H1 (cell line): Measurements from ENCODE around the gene BCL2A1. TPM values are rescaled to one million over a fixed set of nuclear protein-coding genes. Genes with fewer than 3 reads are reported as not detected.

Source experiments
- CTCF ChIA-PET: fragments of 300-600 bp; sonication (Branson Sonifier 250); formaldehyde crosslinking; loops from one replicate; lab custom pipeline; 2021; ENCODE audit not compliant: partially characterized antibody; lab: Charles Lee
- POLR2A ChIA-PET: fragments of 300-600 bp; sonication (Branson Sonifier 250); formaldehyde crosslinking; loops from one replicate; lab custom pipeline; 2021; ENCODE audit warnings: inconsistent platforms; ENCODE audit not compliant: partially characterized antibody; lab: Charles Lee
- DNase-seq, 2 experiments: peaks; one replicate each; pipeline versions ENCODE4 v3.0.0 to v3.0.0-alpha.2; 2010 to 2022; ENCODE audit warnings: low spot score in 2 of 2, low read depth in 1 of 2, mixed read lengths in 1 of 2
- FAIRE-seq: peaks from 2 replicates; lab custom pipeline; 2011; peaks lifted over from hg19 to GRCh38; lab: Jason Lieb, UNC
- H2AFZ ChIP-seq: 2 replicates; pipeline ENCODE4 v1.8.1; 2012; ENCODE audit warnings: low read length, inconsistent platforms
- H2AK5ac ChIP-seq: 2 replicates; pipeline ENCODE4 v1.6.1; 2013; ENCODE audit warnings: low read depth, low read length
- H2BK120ac ChIP-seq: replicated peaks from 2 replicates; pipeline ENCODE3; 2013; ENCODE audit warnings: low read depth, low read length, inconsistent platforms
- H2BK12ac ChIP-seq: 2 replicates; pipeline ENCODE4 v1.6.1; 2013; ENCODE audit warnings: low read depth, low read length
- H2BK15ac ChIP-seq: 2 replicates; pipeline ENCODE4 v1.6.1; 2013; ENCODE audit warnings: low read length
- H2BK20ac ChIP-seq: 2 replicates; pipeline ENCODE4 v1.6.1; 2013; ENCODE audit warnings: low read length
- H2BK5ac ChIP-seq: 2 replicates; pipeline ENCODE4 v1.6.1; 2013; ENCODE audit warnings: low read depth, low read length
- H3K14ac ChIP-seq: 2 replicates; pipeline ENCODE4 v1.6.1; 2013; ENCODE audit warnings: inconsistent platforms; ENCODE audit not compliant: insufficient read length
- H3K18ac ChIP-seq: 2 replicates; pipeline ENCODE4 v1.6.1; 2013; ENCODE audit warnings: low read length; ENCODE audit errors: extremely low read depth
- H3K23ac ChIP-seq: 2 replicates; pipeline ENCODE4 v1.6.1; 2013; ENCODE audit warnings: inconsistent platforms; ENCODE audit not compliant: insufficient read length
- H3K23me2 ChIP-seq: 2 replicates; pipeline ENCODE4 v1.6.1; 2013; ENCODE audit warnings: low read depth, low read length
- H3K27ac ChIP-seq: 2 replicates; pipeline ENCODE4 v1.6.1; 2011; ENCODE audit warnings: low read depth, low read length, inconsistent platforms
- H3K27me3 ChIP-seq, 4 experiments: replicated peaks in 1 of 4; 1 replicate in 1 of 4; 2 replicates in 3 of 4; pipeline versions ENCODE4 v1.6.1 to v1.8.1; 2011 to 2013; ENCODE audit warnings: low read length in 3 of 4, mild to moderate bottlenecking in 3 of 4, inconsistent platforms in 2 of 4, mixed read lengths in 2 of 4, moderate library complexity in 1 of 4; ENCODE audit not compliant: control insufficient read depth in 3 of 4, insufficient read depth in 3 of 4; ENCODE audit errors: extremely low read depth in 1 of 4
- H3K36me3 ChIP-seq, 4 experiments: 2 replicates each; pipeline versions ENCODE4 v1.6.1 to v1.8.1; 2011 to 2013; ENCODE audit warnings: mild to moderate bottlenecking in 4 of 4, low read length in 3 of 4, moderate library complexity in 2 of 4, control low read depth in 1 of 4, inconsistent platforms in 1 of 4; ENCODE audit not compliant: insufficient read depth in 4 of 4, control insufficient read depth in 2 of 4
- H3K4ac ChIP-seq: replicated peaks from 2 replicates; pipeline ENCODE3; 2013; ENCODE audit warnings: low read length, low read depth, mixed read lengths, inconsistent platforms; ENCODE audit not compliant: insufficient read length
- H3K4me1 ChIP-seq, 4 experiments: replicated peaks in 1 of 4; 1 replicate in 1 of 4; 2 replicates in 3 of 4; pipeline versions ENCODE4 v1.6.1 to v1.8.1; 2011 to 2013; ENCODE audit warnings: low read length in 3 of 4, inconsistent platforms in 2 of 4, mixed read lengths in 1 of 4; ENCODE audit not compliant: insufficient read depth in 4 of 4, control insufficient read depth in 3 of 4
- H3K4me2 ChIP-seq, 2 experiments: 2 replicates each; pipeline versions ENCODE4 v1.6.1 to v1.8.1; 2011 to 2013; ENCODE audit warnings: low read depth in 2 of 2, low read length in 2 of 2, control low read depth in 1 of 2, inconsistent platforms in 1 of 2, mild to moderate bottlenecking in 1 of 2; ENCODE audit not compliant: insufficient read depth in 1 of 2
- H3K4me3 ChIP-seq, 4 experiments: fragments of 200-600, 300-600 bp in 1 of 4; sonication (generic), shearing (Covaris generic), sonication (Bioruptor Twin) in 1 of 4; 2 replicates each; pipeline versions ENCODE4 v1.5.1 to v1.8.1; 2011 to 2016; ENCODE audit warnings: low read length in 4 of 4, low read depth in 3 of 4, control low read depth in 2 of 4, inconsistent platforms in 2 of 4, mild to moderate bottlenecking in 2 of 4, mixed read lengths in 1 of 4, moderate library complexity in 1 of 4; ENCODE audit not compliant: insufficient read depth in 2 of 4; ENCODE audit errors: extremely low read depth in 1 of 4
- H3K56ac ChIP-seq: replicated peaks from 2 replicates; pipeline ENCODE3; 2013; ENCODE audit warnings: low read depth, mild to moderate bottlenecking, mixed read lengths, low read length, inconsistent platforms; ENCODE audit not compliant: insufficient read length
- H3K79me1 ChIP-seq: 2 replicates; pipeline ENCODE4 v1.6.1; 2013; ENCODE audit warnings: low read depth, low read length, control low read depth
- H3K79me2 ChIP-seq, 2 experiments: 2 replicates each; pipeline versions ENCODE4 v1.6.1 to v1.8.1; 2012 to 2013; ENCODE audit warnings: low read length in 2 of 2, mild to moderate bottlenecking in 2 of 2, inconsistent platforms in 1 of 2; ENCODE audit not compliant: insufficient read depth in 2 of 2, control insufficient read depth in 1 of 2
- H3K9ac ChIP-seq, 4 experiments: replicated peaks in 1 of 4; 1 replicate in 1 of 4; 2 replicates in 3 of 4; pipeline versions ENCODE4 v1.6.1 to v1.8.1; 2011 to 2013; ENCODE audit warnings: low read depth in 3 of 4, low read length in 3 of 4, control low read depth in 2 of 4, mild to moderate bottlenecking in 2 of 4, moderate library complexity in 2 of 4, inconsistent platforms in 1 of 4; ENCODE audit errors: extremely low read depth in 1 of 4
- H3K9me3 ChIP-seq, 2 experiments: 2 replicates each; pipeline versions ENCODE4 v1.6.1 to v1.8.1; 2012 to 2013; ENCODE audit warnings: mild to moderate bottlenecking in 2 of 2, moderate library complexity in 2 of 2, control low read depth in 1 of 2, inconsistent platforms in 1 of 2, low read depth in 1 of 2, low read length in 1 of 2, mixed read lengths in 1 of 2; ENCODE audit not compliant: insufficient read depth in 2 of 2
- H4K20me1 ChIP-seq, 2 experiments: replicated peaks in 1 of 2; 2 replicates each; pipeline versions ENCODE3 to v1.8.1; 2011 to 2013; ENCODE audit warnings: inconsistent platforms in 2 of 2, low read length in 2 of 2, mild to moderate bottlenecking in 1 of 2; ENCODE audit not compliant: insufficient read depth in 2 of 2, control insufficient read depth in 1 of 2
- H4K5ac ChIP-seq: 2 replicates; pipeline ENCODE4 v1.6.1; 2013; ENCODE audit warnings: low read length, low read depth, mixed read lengths, inconsistent platforms; ENCODE audit not compliant: insufficient read length
- H4K8ac ChIP-seq: 2 replicates; pipeline ENCODE4 v1.8.0; 2013; ENCODE audit warnings: mild to moderate bottlenecking, moderate library complexity, low read length, inconsistent platforms; ENCODE audit not compliant: insufficient read depth; ENCODE audit errors: extremely low read depth
- H4K91ac ChIP-seq: replicated peaks from 2 replicates; pipeline ENCODE3; 2013; ENCODE audit warnings: low read length, mixed read lengths, inconsistent platforms; ENCODE audit not compliant: insufficient read length
- BCL11A ChIP-seq, 2 experiments: IDR thresholded peaks; one replicate each; pipeline ENCODE4 v1.6.1; 2011; ENCODE audit warnings: low read depth in 2 of 2, low read length in 2 of 2, mild to moderate bottlenecking in 2 of 2
- CBX8 ChIP-seq: fragments of 300-800, 300-1000 bp; sonication (generic); IDR thresholded peaks from 2 replicates; pipeline ENCODE4 v1.7.1; 2016; ENCODE audit warnings: low read depth, low read length, borderline replicate concordance
- HDAC2 ChIP-seq, 2 experiments: fragments of 300-600 bp in 1 of 2; sonication (generic) in 1 of 2; IDR thresholded peaks; 2 replicates each; pipeline ENCODE4 v1.6.1; 2011 to 2012; ENCODE audit warnings: low read depth in 2 of 2, low read length in 2 of 2, mild to moderate bottlenecking in 2 of 2, moderate library complexity in 2 of 2, borderline replicate concordance in 1 of 2, inconsistent platforms in 1 of 2
- SIRT6 ChIP-seq: IDR thresholded peaks from one replicate; pipeline ENCODE4 v1.7.1; 2012; ENCODE audit warnings: low read length, inconsistent platforms
- SIX5 ChIP-seq: IDR thresholded peaks from 2 replicates; pipeline ENCODE4 v1.6.1; 2011; ENCODE audit warnings: mild to moderate bottlenecking, low read depth, low read length
- polyA plus RNA-seq, 7 experiments: library from polyadenylated mRNA; depleted of rRNA in 3 of 7; stranded (reverse) in 5 of 7; unstranded in 2 of 7; fragments of >200 nt in 5 of 7; fragments of 200-250 nt in 2 of 7; gene quantifications; 1 replicate in 5 of 7; 2 replicates in 1 of 7; 4 replicates in 1 of 7; pipeline versions ENCODE4 v1.2.1 to v1.2.3, GENCODE V29; 2011 to 2013; ENCODE audit warnings: missing spikeins in 2 of 7, mixed read lengths in 2 of 7
- total RNA-seq: library from RNA; stranded (reverse); fragmentation: NEBNext Ultra II Directional; extraction: Animal tissue kit (Norgen Biotek cat#: 25700); gene quantifications from 2 replicates; pipeline ENCODE4 v1.2.1, GENCODE V29; 2021
- TF ChIP-seq, protein P1 (sequence below): IDR thresholded peaks from 2 replicates; pipeline ENCODE4 v1.6.1; 2012; ENCODE audit warnings: inconsistent platforms

Gene BCL2A1
- total and polyA plus RNA-seq, 2 of the 8 experiments (the other 6 are each of a cell fraction or from before 2014, with no cell fraction given): not detected

DNA sequence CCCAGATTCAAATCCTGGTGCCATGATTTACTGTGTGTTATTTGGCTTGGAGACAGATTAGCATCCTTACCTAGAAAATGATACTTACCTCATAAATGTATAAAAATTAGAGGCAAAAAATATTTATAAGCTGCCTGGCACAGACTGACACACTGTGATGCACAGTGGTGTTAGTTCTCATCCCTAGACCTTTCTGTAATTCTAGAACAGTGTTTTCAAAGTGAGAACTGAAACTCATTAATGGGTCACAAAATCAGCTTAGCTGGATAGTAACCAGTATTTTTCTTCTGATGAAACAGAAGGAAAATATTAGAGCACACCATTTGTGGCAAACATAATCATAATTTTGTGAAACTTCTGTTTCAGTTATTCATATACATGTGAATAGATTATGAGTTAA, 56.3 kb downstream of the BCL2A1 start:
- POLR2A ChIA-PET: interaction anchor here (1.4 kb wide), 1 partner anchor 9 kb away, joined by 3 read pairs; no protein-coding TSS in a partner anchor
- H3K36me3 ChIP-seq: peaks cover 0 to 28% (median 0%) of the 10 kb centered on the region in 4 experiments; a peak in 2 of 8 replicates
- H3K4me2 ChIP-seq: no peak overlapping the region

More for the DNA sequence above, 56.3 kb downstream of the BCL2A1 start:
- peaks cover 3% of the 10 kb centered on the region; the same call in 1 of the 2 replicates for H3K23me2 ChIP-seq
- no peak for TF ChIP-seq BCL11A (IDR thresholded peaks at IDR 0.05; ENCODE audit: low read depth in 2 of 2, low read length in 2 of 2)
- TF ChIP-seq SIX5: no peak
- no peak for TF ChIP-seq SIRT6
- no peak for TF ChIP-seq HDAC2 (IDR thresholded peaks at IDR 0.05; ENCODE audit: borderline replicate concordance in 1 of 2, low read depth in 2 of 2, low read length in 2 of 2)
- no peak for TF ChIP-seq CBX8
- TF ChIP-seq, protein P1, sequence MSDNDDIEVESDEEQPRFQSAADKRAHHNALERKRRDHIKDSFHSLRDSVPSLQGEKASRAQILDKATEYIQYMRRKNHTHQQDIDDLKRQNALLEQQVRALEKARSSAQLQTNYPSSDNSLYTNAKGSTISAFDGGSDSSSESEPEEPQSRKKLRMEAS: no peak
- TF ChIP-seq, all 59 proteins: peak for 0
- Histone ChIP-seq H2BK20ac (no peak overlapping the region), H3K23ac (no peak overlapping the region), H2AFZ (no peak overlapping the region), H3K9me3 (no peaks in the 10 kb centered on the region), H4K8ac (no peak overlapping the region), H3K79me2 (peaks cover 0 to 40% of the 10 kb centered on the region in 2 experiments; a peak in 2 of 4 replicates), H2AK5ac (no peak overlapping the region), H3K4me3 (no peak overlapping the region), H3K56ac (no peak overlapping the region), H4K91ac (no peak overlapping the region), H3K14ac (no peak overlapping the region), H2BK15ac (no peak overlapping the region), H2BK120ac (no peak overlapping the region), H3K27ac (no peak overlapping the region), H3K4ac (no peak overlapping the region), H3K27me3 (no peaks in the 10 kb centered on the region), H3K4me1 (peaks cover 0 to 17% (median 4%) of the 10 kb centered on the region in 4 experiments; a peak in 4 of 7 replicates), H3K18ac (no peak overlapping the region), H3K9ac (peak overlapping the region in 1 of 4 experiments; percentile 34; a peak in 1 of 7 replicates), H2BK12ac (no peak overlapping the region), H4K5ac (no peak overlapping the region), H3K79me1 (0 out of 2 replicates have a peak, but pooled peaks cover 2% of the 10 kb centered on the region), H2BK5ac (no peak overlapping the region), H4K20me1 (no peaks in the 10 kb centered on the region)
- FAIRE-seq (no peak), DNase-seq (no peak)
- CTCF ChIA-PET: interaction anchor here (2.6 kb wide), 1 partner anchor 80 kb away, joined by 9 read pairs; no protein-coding TSS in a partner anchor
